Endothelial cell of umbilical vein (primary cell): Measurements from ENCODE around the gene SEC31A. TPM values are rescaled to one million over a fixed set of nuclear protein-coding genes. Genes with fewer than 3 reads are reported as not detected.
"Not testable (repeated sequence)": the region's sequence is repeated elsewhere in the genome, so short reads cannot be mapped to it uniquely, and the experiment has no call there.

Source experiments
- BruUV-seq: library from RNA; stranded (reverse); fragments of 400-500 nt; replicated peaks from 2 replicates; lab custom pipeline; 2021; lab: Mats Ljungman, UMichigan
- CTCF ChIA-PET: fragments of 300-600, 350-600 bp; sonication (Branson Sonifier 250); formaldehyde crosslinking; loops from one replicate; lab custom pipeline; 2021; ENCODE audit warnings: antibody characterized with exemption, inconsistent platforms; lab: Charles Lee
- POLR2A ChIA-PET: fragments of 300-600, 350-600 bp; sonication (Branson Sonifier 250); formaldehyde crosslinking; loops from one replicate; lab custom pipeline; 2021; ENCODE audit warnings: antibody characterized with exemption, inconsistent platforms; lab: Charles Lee
- DNase-seq: peaks from one replicate; pipeline ENCODE4 v3.0.0-alpha.2; 2011; ENCODE audit warnings: low read depth, low spot score
- FAIRE-seq: peaks from 2 replicates; lab custom pipeline; 2011; peaks lifted over from hg19 to GRCh38; lab: Jason Lieb, UNC
- H2AFZ ChIP-seq: 2 replicates; pipeline ENCODE4 v1.6.0; 2012; ENCODE audit warnings: low read depth, low read length, control low read depth, inconsistent platforms
- H3K27ac ChIP-seq: 2 replicates; pipeline ENCODE4 v1.5.1; 2011; ENCODE audit warnings: low read depth, mild to moderate bottlenecking, control low read depth, low read length, moderate library complexity; ENCODE audit not compliant: insufficient read depth
- H3K27me3 ChIP-seq, 2 experiments: 2 replicates each; pipeline versions ENCODE4 v1.6.0 to v1.6.1; 2011; ENCODE audit warnings: low read length in 2 of 2, mixed read lengths in 1 of 2; ENCODE audit not compliant: control insufficient read depth in 2 of 2, insufficient read depth in 2 of 2
- H3K36me3 ChIP-seq, 2 experiments: 2 replicates in 1 of 2; 3 replicates in 1 of 2; pipeline ENCODE4 v1.5.1; 2011; ENCODE audit warnings: low read length in 2 of 2, mild to moderate bottlenecking in 1 of 2, moderate library complexity in 1 of 2; ENCODE audit not compliant: control insufficient read depth in 2 of 2, insufficient read depth in 2 of 2; ENCODE audit errors: extremely low read depth in 1 of 2
- H3K4me1 ChIP-seq: 3 replicates; pipeline ENCODE4 v1.5.1; 2011; ENCODE audit warnings: mild to moderate bottlenecking, low read length; ENCODE audit not compliant: control insufficient read depth, insufficient read depth; ENCODE audit errors: extremely low read depth
- H3K4me2 ChIP-seq: 2 replicates; pipeline ENCODE4 v1.6.1; 2011; ENCODE audit warnings: low read length, control low read depth, mixed read lengths; ENCODE audit not compliant: insufficient read depth
- H3K4me3 ChIP-seq, 3 experiments: fragments of 200-600 bp in 1 of 3; sonication (generic), shearing (Covaris generic) in 1 of 3; replicated peaks in 1 of 3; 2 replicates each; pipeline ENCODE4 v1.5.1; 2011 to 2016; ENCODE audit warnings: control low read depth in 3 of 3, low read length in 3 of 3, mild to moderate bottlenecking in 2 of 3, inconsistent platforms in 1 of 3, low read depth in 1 of 3, moderate library complexity in 1 of 3; ENCODE audit not compliant: insufficient read depth in 1 of 3
- H3K79me2 ChIP-seq: 2 replicates; pipeline ENCODE4 v1.6.0; 2012; ENCODE audit warnings: low read length, inconsistent platforms; ENCODE audit not compliant: control insufficient read depth, insufficient read depth
- H3K9ac ChIP-seq: replicated peaks from 2 replicates; pipeline ENCODE3; 2011; ENCODE audit warnings: low read length, control low read depth; ENCODE audit not compliant: insufficient read depth; ENCODE audit errors: extremely low read depth
- H3K9me1 ChIP-seq: replicated peaks from 3 replicates; pipeline ENCODE4 v1.6.0; 2011; ENCODE audit warnings: mild to moderate bottlenecking, low read length; ENCODE audit not compliant: control insufficient read depth, insufficient read depth; ENCODE audit errors: extremely low read depth
- H3K9me3 ChIP-seq: replicated peaks from 2 replicates; pipeline ENCODE4 v1.5.1; 2012; ENCODE audit warnings: low read length, inconsistent platforms; ENCODE audit not compliant: control insufficient read depth, insufficient read depth
- H4K20me1 ChIP-seq: replicated peaks from 2 replicates; pipeline ENCODE3; 2011; ENCODE audit warnings: mild to moderate bottlenecking, low read length; ENCODE audit not compliant: control insufficient read depth, insufficient read depth; ENCODE audit errors: extremely low read depth
- EZH2 ChIP-seq: IDR thresholded peaks from 2 replicates; pipeline ENCODE4 v1.6.1; 2012; ENCODE audit warnings: borderline replicate concordance, low read depth, mild to moderate bottlenecking, moderate library complexity, low read length, inconsistent platforms; ENCODE audit not compliant: severe bottlenecking
- FOS ChIP-seq: IDR thresholded peaks from 2 replicates; pipeline ENCODE4 v1.6.1; 2011; ENCODE audit warnings: mild to moderate bottlenecking, low read length, moderate library complexity, borderline replicate concordance; ENCODE audit not compliant: insufficient read depth
- GATA2 ChIP-seq: IDR thresholded peaks from 2 replicates; pipeline ENCODE4 v1.7.0; 2011; ENCODE audit warnings: low read depth, mild to moderate bottlenecking, moderate library complexity, mixed read lengths, low read length; ENCODE audit not compliant: insufficient read length, insufficient read depth
- JUN ChIP-seq: IDR thresholded peaks from 2 replicates; pipeline ENCODE4 v1.6.1; 2011; ENCODE audit warnings: borderline replicate concordance, low read depth; ENCODE audit not compliant: insufficient read length, insufficient read depth
- MYC ChIP-seq: IDR thresholded peaks from one replicate; pipeline ENCODE4 v1.6.1; 2011; ENCODE audit warnings: mild to moderate bottlenecking, low read depth, low read length
- POLR2A ChIP-seq: IDR thresholded peaks from 2 replicates; pipeline ENCODE4 v1.6.1; 2012; ENCODE audit warnings: low read depth, mild to moderate bottlenecking, control low read depth, low read length
- POLR2AphosphoS5 ChIP-seq: IDR thresholded peaks from 2 replicates; pipeline ENCODE4 v1.6.1; 2012; ENCODE audit warnings: low read depth, mild to moderate bottlenecking, control low read depth, low read length, moderate library complexity; ENCODE audit not compliant: insufficient read depth
- dilution Hi-C: fragments of 300-500 bp; cut with MboI; formaldehyde crosslinking; loops from one replicate; pipeline ENCODE4 v1.15.0; 2019; ENCODE audit warnings: low sequenced_read_pairs; ENCODE audit not compliant: extremely low pct_ligation_motif_present
- intact Hi-C: fragments of 100-400 bp; cut with micrococcal nuclease; formaldehyde crosslinking; loops from one replicate; pipeline ENCODE4 v1.10.0; 2022
- polyA plus RNA-seq, 4 experiments: library from polyadenylated mRNA; depleted of rRNA in 3 of 4; stranded (reverse) in 3 of 4; unstranded in 1 of 4; fragments of >200 nt; gene quantifications; 2 replicates each; pipeline versions ENCODE4 v1.2.1 to v1.2.3, GENCODE V29; 2011 to 2012; ENCODE audit warnings: missing spikeins in 1 of 4
- total RNA-seq: library from RNA; stranded (reverse); gene quantifications from 2 replicates; pipeline ENCODE4 v1.2.3, GENCODE V29; 2021
- TF ChIP-seq, protein P1 (sequence below), 2 donors: IDR thresholded peaks; 1 replicate in 1 of 2; 2 replicates in 1 of 2; pipeline ENCODE4 v1.5.1; 2011; ENCODE audit warnings: low read length in 2 of 2, mild to moderate bottlenecking in 2 of 2, moderate library complexity in 2 of 2, control low read depth in 1 of 2, inconsistent platforms in 1 of 2, low read depth in 1 of 2; ENCODE audit not compliant: insufficient read depth in 1 of 2; ENCODE audit errors: extremely low read depth in 1 of 2
- TF ChIP-seq, protein P2 (sequence below): IDR thresholded peaks from 2 replicates; pipeline ENCODE4 v1.6.1; 2011; ENCODE audit not compliant: insufficient read depth, insufficient read length

Gene SEC31A
- total and polyA plus RNA-seq, 2 donors (not counting 3 experiments of a cell fraction or from before 2014, with no cell fraction given): 226 to 301 TPM

DNA sequence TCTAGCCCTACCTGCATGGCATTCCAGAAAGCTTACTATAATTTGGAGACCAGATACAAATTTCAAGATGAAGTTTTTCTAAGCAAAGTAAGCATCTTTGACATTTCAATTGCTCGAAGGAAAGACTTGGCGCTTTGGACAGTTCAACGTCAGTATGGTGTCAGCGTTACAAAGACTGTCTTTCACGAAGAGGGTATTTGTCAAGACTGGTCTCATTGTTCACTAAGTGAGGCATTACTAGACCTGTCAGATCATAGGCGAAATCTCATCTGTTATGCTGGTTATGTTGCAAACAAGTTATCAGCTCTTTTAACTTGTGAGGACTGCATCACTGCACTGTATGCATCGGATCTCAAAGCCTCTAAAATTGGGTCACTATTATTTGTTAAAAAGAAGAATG is 27.1 kb upstream of the SEC31A start:
- no TSS peak for BruUV-seq
- Histone ChIP-seq H3K27me3 (no peaks in the 10 kb centered on the region), H2AFZ (no peak overlapping the region), H3K36me3 (peaks cover 0 to 2% of the 10 kb centered on the region in 2 experiments), H3K4me2 (no peak overlapping the region), H3K9me1 (no peaks in the 10 kb centered on the region), H3K4me1 (no peaks in the 10 kb centered on the region), H3K4me3 (no peak overlapping the region), H3K27ac (no peak overlapping the region), H4K20me1 (no peaks in the 10 kb centered on the region), H3K9ac (no peak overlapping the region), H3K9me3 (no peaks in the 10 kb centered on the region), H3K79me2 (no peaks in the 10 kb centered on the region)
- CTCF ChIA-PET: no interaction called here
- no peak for DNase-seq
- intact Hi-C loops (no loop called here), dilution Hi-C loops (no loop called here)
- POLR2A ChIA-PET: no interaction called here
- no peak for FAIRE-seq
- no peak for TF ChIP-seq FOS
- TF ChIP-seq MYC: no peak
- TF ChIP-seq, protein P1, sequence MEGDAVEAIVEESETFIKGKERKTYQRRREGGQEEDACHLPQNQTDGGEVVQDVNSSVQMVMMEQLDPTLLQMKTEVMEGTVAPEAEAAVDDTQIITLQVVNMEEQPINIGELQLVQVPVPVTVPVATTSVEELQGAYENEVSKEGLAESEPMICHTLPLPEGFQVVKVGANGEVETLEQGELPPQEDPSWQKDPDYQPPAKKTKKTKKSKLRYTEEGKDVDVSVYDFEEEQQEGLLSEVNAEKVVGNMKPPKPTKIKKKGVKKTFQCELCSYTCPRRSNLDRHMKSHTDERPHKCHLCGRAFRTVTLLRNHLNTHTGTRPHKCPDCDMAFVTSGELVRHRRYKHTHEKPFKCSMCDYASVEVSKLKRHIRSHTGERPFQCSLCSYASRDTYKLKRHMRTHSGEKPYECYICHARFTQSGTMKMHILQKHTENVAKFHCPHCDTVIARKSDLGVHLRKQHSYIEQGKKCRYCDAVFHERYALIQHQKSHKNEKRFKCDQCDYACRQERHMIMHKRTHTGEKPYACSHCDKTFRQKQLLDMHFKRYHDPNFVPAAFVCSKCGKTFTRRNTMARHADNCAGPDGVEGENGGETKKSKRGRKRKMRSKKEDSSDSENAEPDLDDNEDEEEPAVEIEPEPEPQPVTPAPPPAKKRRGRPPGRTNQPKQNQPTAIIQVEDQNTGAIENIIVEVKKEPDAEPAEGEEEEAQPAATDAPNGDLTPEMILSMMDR (IDR thresholded peaks at IDR 0.05; ENCODE audit: extremely low read depth in 1 of 2, insufficient read depth in 1 of 2, low read depth in 1 of 2, low read length in 2 of 2): no peak
- no peak for TF ChIP-seq EZH2
- no peak for TF ChIP-seq GATA2
- TF ChIP-seq, protein P2, sequence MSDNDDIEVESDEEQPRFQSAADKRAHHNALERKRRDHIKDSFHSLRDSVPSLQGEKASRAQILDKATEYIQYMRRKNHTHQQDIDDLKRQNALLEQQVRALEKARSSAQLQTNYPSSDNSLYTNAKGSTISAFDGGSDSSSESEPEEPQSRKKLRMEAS: no peak
- TF ChIP-seq POLR2AphosphoS5: no peak
- no peak for TF ChIP-seq POLR2A
- TF ChIP-seq JUN: no peak

DNA sequence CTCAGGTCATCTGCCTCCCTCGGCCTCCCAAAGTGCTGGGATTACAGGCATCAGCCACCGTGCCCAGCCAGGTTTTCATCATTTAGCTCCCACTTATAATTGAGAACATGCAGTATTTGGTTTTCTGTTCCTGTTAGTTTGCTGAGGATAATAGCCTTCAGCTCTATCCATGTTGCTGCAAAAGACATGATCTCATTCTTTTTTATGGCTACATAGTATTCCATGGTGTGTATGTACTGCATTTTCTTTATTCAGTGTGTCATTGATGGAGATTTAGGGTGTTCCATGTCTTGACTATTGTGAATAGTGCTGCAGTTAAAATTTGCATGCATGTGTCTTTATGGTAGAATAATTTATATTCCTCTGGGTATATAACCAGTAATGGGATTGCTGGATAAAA is 23.0 kb upstream of the SEC31A start:
- CTCF ChIA-PET: interaction anchor here (1.2 to 1.7 kb wide), 2 partner anchors 11 to 99 kb away, joined by 3 to 4 read pairs; no protein-coding TSS in a partner anchor
- BruUV-seq: not testable (repeated sequence)

More for the DNA sequence above, 23.0 kb upstream of the SEC31A start:
- intact Hi-C loops, dilution Hi-C loops, POLR2A ChIA-PET, H3K79me2 ChIP-seq, H3K27me3 ChIP-seq, FAIRE-seq, H2AFZ ChIP-seq, H3K4me1 ChIP-seq, H3K9me1 ChIP-seq, H3K9me3 ChIP-seq, H4K20me1 ChIP-seq, H3K36me3 ChIP-seq, H3K4me2 ChIP-seq, H3K27ac ChIP-seq, H3K9ac ChIP-seq, H3K4me3 ChIP-seq, DNase-seq: not testable (repeated sequence)
